IMR-90 (cell line): Measurements from ENCODE around the gene UBE2S. TPM values are rescaled to one million over a fixed set of nuclear protein-coding genes. Genes with fewer than 3 reads are reported as not detected.
"Not testable (repeated sequence)": the region's sequence is repeated elsewhere in the genome, so short reads cannot be mapped to it uniquely, and the experiment has no call there.

Source experiments
- ATAC-seq: fragments of 200-7000 bp; cut with Tn5 transposase; 2 replicates; pipeline ENCODE4 v1.9.1; 2020; ENCODE audit warnings: low read depth, mild to moderate bottlenecking, moderate library complexity
- BruUV-seq: library from RNA; stranded (reverse); fragments of 400-500 nt; replicated peaks from 2 replicates; lab custom pipeline; 2021; lab: Mats Ljungman, UMichigan
- CTCF ChIA-PET: fragments of 300-600 bp; formaldehyde crosslinking; extraction: SDS; loops from one replicate; lab custom pipeline; 2021; ENCODE audit warnings: antibody characterized with exemption; lab: Yijun Ruan, JAX
- POLR2A ChIA-PET: fragments of 300-600 bp; sonication (Branson Sonifier 250); formaldehyde crosslinking; loops from one replicate; lab custom pipeline; 2022; ENCODE audit warnings: antibody characterized with exemption; ENCODE audit not compliant: unreplicated experiment; lab: Charles Lee
- DNase-seq: peaks from one replicate; pipeline ENCODE4 v3.0.0; 2013
- H2AFZ ChIP-seq: replicated peaks from 2 replicates; pipeline ENCODE3; 2013; ENCODE audit warnings: low read length, mild to moderate bottlenecking; ENCODE audit not compliant: poor library complexity
- H2AK5ac ChIP-seq: 2 replicates; pipeline ENCODE4 v1.6.1; 2013; ENCODE audit warnings: low read depth, low read length, inconsistent platforms
- H2AK9ac ChIP-seq: replicated peaks from 2 replicates; pipeline ENCODE3; 2013; ENCODE audit warnings: mild to moderate bottlenecking, low read depth, low read length, moderate library complexity; ENCODE audit not compliant: poor library complexity
- H2BK120ac ChIP-seq: 2 replicates; pipeline ENCODE4 v1.6.1; 2013; ENCODE audit warnings: low read depth, low read length, inconsistent platforms
- H2BK15ac ChIP-seq: 3 replicates; pipeline ENCODE4 v1.6.1; 2013; ENCODE audit warnings: low read depth, low read length, inconsistent platforms
- H2BK20ac ChIP-seq: 2 replicates; pipeline ENCODE4 v1.6.1; 2013; ENCODE audit warnings: low read depth, mild to moderate bottlenecking, inconsistent platforms, low read length, moderate library complexity
- H2BK5ac ChIP-seq: 2 replicates; pipeline ENCODE4 v1.6.1; 2013; ENCODE audit warnings: mild to moderate bottlenecking, low read depth, low read length, inconsistent platforms; ENCODE audit not compliant: poor library complexity, severe bottlenecking
- H3K14ac ChIP-seq: replicated peaks from 2 replicates; pipeline ENCODE4 v1.6.1; 2013; ENCODE audit warnings: low read depth, low read length, inconsistent platforms
- H3K18ac ChIP-seq: 2 replicates; pipeline ENCODE4 v1.6.1; 2013; ENCODE audit warnings: low read depth, low read length, control low read depth
- H3K23ac ChIP-seq: 2 replicates; pipeline ENCODE4 v1.6.1; 2013; ENCODE audit warnings: low read depth, low read length, inconsistent platforms
- H3K27ac ChIP-seq: 2 replicates; pipeline ENCODE4 v1.5.1; 2013; ENCODE audit warnings: mild to moderate bottlenecking, control low read depth, low read length; ENCODE audit not compliant: insufficient read depth
- H3K27me3 ChIP-seq: 2 replicates; pipeline ENCODE4 v1.6.1; 2013; ENCODE audit warnings: low read length; ENCODE audit not compliant: control insufficient read depth, insufficient read depth
- H3K36me3 ChIP-seq: 2 replicates; pipeline ENCODE4 v1.6.1; 2013; ENCODE audit warnings: low read length, mixed read lengths; ENCODE audit not compliant: control insufficient read depth, insufficient read depth
- H3K4ac ChIP-seq: 2 replicates; pipeline ENCODE4 v1.6.1; 2013; ENCODE audit warnings: low read depth, low read length, inconsistent platforms
- H3K4me1 ChIP-seq: 2 replicates; pipeline ENCODE4 v1.6.1; 2013; ENCODE audit warnings: low read length, mixed read lengths; ENCODE audit not compliant: control insufficient read depth, insufficient read depth
- H3K4me2 ChIP-seq: 2 replicates; pipeline ENCODE4 v1.6.1; 2013; ENCODE audit warnings: low read depth, mild to moderate bottlenecking, control low read depth, low read length, moderate library complexity
- H3K4me3 ChIP-seq: 2 replicates; pipeline ENCODE4 v1.5.1; 2013; ENCODE audit warnings: low read depth, mild to moderate bottlenecking, control low read depth, low read length, moderate library complexity; ENCODE audit not compliant: insufficient read depth
- H3K56ac ChIP-seq: 2 replicates; pipeline ENCODE4 v1.6.1; 2013; ENCODE audit warnings: low read length, inconsistent platforms; ENCODE audit not compliant: insufficient read depth; ENCODE audit errors: extremely low read depth
- H3K79me1 ChIP-seq, 2 experiments: 2 replicates each; pipeline ENCODE4 v1.6.1; 2013; ENCODE audit warnings: low read length in 2 of 2, inconsistent platforms in 1 of 2, low read depth in 1 of 2
- H3K9ac ChIP-seq: 2 replicates; pipeline ENCODE4 v1.6.1; 2013; ENCODE audit warnings: low read depth, low read length, control low read depth
- H3K9me1 ChIP-seq: 2 replicates; pipeline ENCODE4 v1.6.1; 2013; ENCODE audit warnings: low read length, inconsistent platforms; ENCODE audit not compliant: insufficient read depth
- H3K9me3 ChIP-seq: 2 replicates; pipeline ENCODE4 v1.6.1; 2013; ENCODE audit warnings: low read length; ENCODE audit not compliant: control insufficient read depth, insufficient read depth
- H4K20me1 ChIP-seq: 2 replicates; pipeline ENCODE4 v1.6.1; 2013; ENCODE audit warnings: low read length, inconsistent platforms; ENCODE audit not compliant: insufficient read depth
- H4K5ac ChIP-seq: 2 replicates; pipeline ENCODE4 v1.6.1; 2013; ENCODE audit warnings: mild to moderate bottlenecking, low read depth, low read length, control low read depth
- H4K8ac ChIP-seq, 2 experiments: 2 replicates each; pipeline ENCODE4 v1.6.1; 2013; ENCODE audit warnings: low read depth in 2 of 2, low read length in 2 of 2, control low read depth in 1 of 2, inconsistent platforms in 1 of 2
- H4K91ac ChIP-seq: 2 replicates; pipeline ENCODE4 v1.6.1; 2013; ENCODE audit warnings: low read depth, low read length, inconsistent platforms; ENCODE audit not compliant: insufficient read depth
- WGBS, 2 experiments: methylation state at CpG; one replicate each; pipeline versions ENCODE4 v1.1.5 to v1.1.7; 2013; ENCODE audit warnings: missing lambda C conversion rate in 2 of 2; ENCODE audit not compliant: insufficient read length in 1 of 2; ENCODE audit errors: extremely low coverage in 2 of 2; 5-methylcytosine and 5-hydroxymethylcytosine counted together
- dilution Hi-C: fragments of 300-500 bp; cut with HindIII; formaldehyde crosslinking; loops from one replicate; pipeline ENCODE4 v1.14.3; 2018; ENCODE audit warnings: low sequenced_read_pairs; ENCODE audit not compliant: unreplicated experiment
- in situ Hi-C: fragments of 300-500 bp; cut with MboI; formaldehyde crosslinking; loops from 3 replicates; pipeline ENCODE4 v1.14.3; 2019; ENCODE audit warnings: low sequenced_read_pairs, inconsistent platforms, mixed read lengths
- intact Hi-C: fragments of 100-400 bp; cut with micrococcal nuclease; formaldehyde crosslinking; loops from 2 replicates; pipeline ENCODE4 v1.10.0; 2022
- polyA plus RNA-seq, 3 experiments: library from polyadenylated mRNA; depleted of rRNA; stranded (reverse); fragments of >200 nt; gene quantifications; 2 replicates each; pipeline ENCODE4 v1.2.3, GENCODE V29; 2012; ENCODE audit warnings: low replicate concordance in 1 of 3
- total RNA-seq: library from RNA; depleted of rRNA; stranded (reverse); fragments of >200 nt; gene quantifications from 2 replicates; pipeline ENCODE4 v1.2.3, GENCODE V29; 2012

The UBE2S gene
- total and polyA plus RNA-seq, 2 of the 4 experiments (the other 2 are of a cell fraction) = 69.5 to 104 TPM

GRCh38 chr19:55409179-55409578 is 1.6 kb upstream of the UBE2S start:
- peak overlapping the region; percentile 100; the same call in 1 of the 2 replicates for H3K4ac ChIP-seq
- H2BK120ac ChIP-seq = peak overlapping the region; percentile 98; the same call in 1 of the 2 replicates
- peak overlapping the region; percentile 99; the same call in 1 of the 2 replicates for H2AK5ac ChIP-seq
- H3K9ac ChIP-seq, H3K27ac ChIP-seq, H3K23ac ChIP-seq, DNase-seq, H2AK9ac ChIP-seq, H3K4me2 ChIP-seq, H3K14ac ChIP-seq, H3K56ac ChIP-seq, H2BK5ac ChIP-seq, H3K4me3 ChIP-seq, dilution Hi-C loops, POLR2A ChIA-PET, H2AFZ ChIP-seq, H2BK15ac ChIP-seq, BruUV-seq, H3K9me3 ChIP-seq, H3K27me3 ChIP-seq, ATAC-seq, in situ Hi-C loops, H3K18ac ChIP-seq: not testable (repeated sequence)
- peaks cover 0 to 22% of the 10 kb centered on the region in 2 experiments; a peak in 2 of 4 replicates for H3K79me1 ChIP-seq
- H4K20me1 ChIP-seq = peaks cover 27% of the 10 kb centered on the region
- peak overlapping the region; percentile 99; the same call in 1 of the 2 replicates for H4K5ac ChIP-seq
- intact Hi-C loops = loop anchor here (5.0 kb wide), 1 partner anchor 93 kb away; no protein-coding TSS in a partner anchor
- H4K8ac ChIP-seq = peak overlapping the region; percentile 100; a peak in 2 of 4 replicates
- 0 out of 2 replicates have a peak overlapping the region, but pooled peaks have one; percentile 83 for H2BK20ac ChIP-seq
- WGBS, 2 experiments = no CpG with 5 or more reads among the region's 8 CpGs
- H4K91ac ChIP-seq = 0 out of 2 replicates have a peak overlapping the region, but pooled peaks have one; percentile 100
- H3K4me1 ChIP-seq = peaks cover 17% of the 10 kb centered on the region
- H3K9me1 ChIP-seq = peaks cover 19% of the 10 kb centered on the region
- CTCF ChIA-PET = interaction anchor here (0.6 kb wide), 1 partner anchor 177 kb away, joined by 3 read pairs; no protein-coding TSS in a partner anchor
- H3K36me3 ChIP-seq = peaks cover 14% of the 10 kb centered on the region
